Measurements from ENCODE around the gene MARS1.

DNA sequence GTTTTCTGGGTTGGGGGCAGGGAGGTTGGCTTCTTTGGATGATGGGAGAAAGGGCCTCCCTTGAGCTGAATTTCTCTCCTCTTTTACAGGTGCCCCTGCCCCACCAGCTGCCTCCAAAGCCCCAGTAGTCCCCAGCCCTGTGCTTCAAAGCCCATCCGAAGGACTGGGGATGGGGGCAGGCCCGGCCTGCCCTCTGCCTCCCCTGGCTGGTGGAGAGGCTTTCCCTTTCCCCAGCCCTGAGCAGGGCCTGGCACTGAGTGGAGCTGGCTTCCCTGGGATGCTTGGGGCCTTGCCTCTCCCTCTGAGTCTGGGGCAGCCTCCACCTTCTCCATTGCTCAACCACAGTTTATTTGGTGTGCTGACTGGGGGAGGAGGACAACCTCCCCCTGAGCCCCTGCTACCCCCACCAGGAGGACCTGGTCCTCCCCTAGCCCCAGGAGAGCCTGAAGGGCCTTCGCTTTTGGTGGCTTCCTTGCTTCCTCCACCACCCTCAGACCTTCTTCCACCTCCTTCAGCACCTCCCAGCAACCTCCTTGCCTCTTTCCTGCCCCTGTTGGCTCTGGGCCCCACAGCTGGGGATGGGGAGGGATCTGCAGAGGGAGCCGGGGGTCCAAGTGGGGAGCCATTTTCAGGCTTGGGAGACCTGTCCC is 38.7 kb downstream of the MARS1 start:
- TF ChIP-seq POLR2A (IDR thresholded peaks at IDR 0.05; ENCODE audit: low read depth, low read length) (no peak), TAF1 (IDR thresholded peaks at IDR 0.05; ENCODE audit: borderline replicate concordance, low read depth, low read length) (no peak), POLR2AphosphoS5 (IDR thresholded peaks at IDR 0.05; ENCODE audit: low read depth, low read length) (no peak)
